ENCODE measurements around the gene CCDC89. TPM values are rescaled to one million over a fixed set of nuclear protein-coding genes. Genes with fewer than 3 reads are reported as not detected.

CCDC89 gene
- total RNA-seq, 4 donors from 2014 or later, result 0.44 to 4.1 (median 2.2) TPM

DNA sequence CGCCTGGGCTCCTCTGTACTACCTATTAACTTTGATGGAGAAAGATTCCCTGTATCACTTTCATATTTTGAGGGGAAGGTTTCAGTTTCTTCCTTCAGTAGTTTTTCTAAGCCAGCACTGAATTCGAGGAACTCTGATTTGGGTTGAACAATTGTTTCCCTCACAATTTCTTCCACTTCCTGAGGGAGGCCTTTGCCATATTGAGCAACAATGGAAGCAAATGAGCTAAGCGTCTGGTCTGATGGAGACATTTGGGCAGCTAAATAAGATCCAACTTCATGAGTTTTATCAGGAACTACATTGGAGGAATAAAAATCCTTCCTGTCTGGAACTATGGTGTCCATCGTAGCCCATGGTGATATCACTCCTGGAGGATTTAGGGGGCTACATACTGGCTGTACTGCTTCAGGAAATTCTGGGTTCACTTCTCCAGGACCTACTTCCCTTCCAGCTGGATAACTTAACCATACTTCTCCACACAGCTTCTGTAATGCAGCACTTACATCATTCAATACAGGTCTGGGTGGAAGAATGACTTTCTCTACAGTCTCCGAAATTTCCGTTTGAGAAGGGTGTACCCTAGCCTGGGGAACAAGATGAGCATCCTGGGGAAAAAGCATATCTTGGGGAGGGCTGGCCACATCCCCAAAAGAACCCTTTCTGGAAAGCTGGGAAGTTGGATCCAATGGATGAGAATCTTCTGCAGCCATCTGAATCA lies 38.9 kb upstream of the CCDC89 start:
- Histone ChIP-seq H3K36me3 (no peaks in the 10 kb centered on the region), H3K4me3 (no peak overlapping the region), H3K9me3 (no peaks in the 10 kb centered on the region), H3K27me3 (no peaks in the 10 kb centered on the region), H3K27ac (no peak overlapping the region), H3K4me1 (peaks cover 0 to 2% (median under 1%) of the 10 kb centered on the region in 4 donors)
- no peak for TF ChIP-seq EP300 (IDR thresholded peaks at IDR 0.05)
- TF ChIP-seq, protein P1, sequence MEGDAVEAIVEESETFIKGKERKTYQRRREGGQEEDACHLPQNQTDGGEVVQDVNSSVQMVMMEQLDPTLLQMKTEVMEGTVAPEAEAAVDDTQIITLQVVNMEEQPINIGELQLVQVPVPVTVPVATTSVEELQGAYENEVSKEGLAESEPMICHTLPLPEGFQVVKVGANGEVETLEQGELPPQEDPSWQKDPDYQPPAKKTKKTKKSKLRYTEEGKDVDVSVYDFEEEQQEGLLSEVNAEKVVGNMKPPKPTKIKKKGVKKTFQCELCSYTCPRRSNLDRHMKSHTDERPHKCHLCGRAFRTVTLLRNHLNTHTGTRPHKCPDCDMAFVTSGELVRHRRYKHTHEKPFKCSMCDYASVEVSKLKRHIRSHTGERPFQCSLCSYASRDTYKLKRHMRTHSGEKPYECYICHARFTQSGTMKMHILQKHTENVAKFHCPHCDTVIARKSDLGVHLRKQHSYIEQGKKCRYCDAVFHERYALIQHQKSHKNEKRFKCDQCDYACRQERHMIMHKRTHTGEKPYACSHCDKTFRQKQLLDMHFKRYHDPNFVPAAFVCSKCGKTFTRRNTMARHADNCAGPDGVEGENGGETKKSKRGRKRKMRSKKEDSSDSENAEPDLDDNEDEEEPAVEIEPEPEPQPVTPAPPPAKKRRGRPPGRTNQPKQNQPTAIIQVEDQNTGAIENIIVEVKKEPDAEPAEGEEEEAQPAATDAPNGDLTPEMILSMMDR (IDR thresholded peaks at IDR 0.05), result no peak
- TF ChIP-seq POLR2A (IDR thresholded peaks at IDR 0.05), result no peak
- DNase-seq (ENCODE audit: low spot score in 2 of 2), result no peak
- 76 to 77% methylated on average over 6 of the region's 6 CpGs for WGBS, 2 donors

DNA sequence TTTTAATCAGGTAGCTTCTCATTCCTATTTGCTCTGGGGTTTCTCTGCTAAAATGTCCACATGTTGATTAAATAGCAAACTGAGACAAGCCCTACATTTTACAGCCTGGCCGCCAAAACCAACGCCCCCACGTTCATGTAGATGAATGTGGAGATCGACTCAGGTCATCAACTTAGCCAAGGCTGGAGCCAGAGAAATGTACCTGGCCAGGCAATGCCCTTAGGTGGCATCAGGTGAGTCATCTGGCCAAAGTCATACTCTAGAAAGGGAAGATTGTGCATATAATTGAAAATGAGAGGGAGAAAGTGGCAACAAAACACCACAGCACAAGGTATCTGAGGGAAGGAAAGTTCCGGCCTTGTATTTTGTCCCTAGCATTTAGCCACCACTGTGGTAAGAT lies 37.1 kb upstream of the CCDC89 start:
- Histone ChIP-seq H3K4me1 (peaks cover 0 to 18% (median 3%) of the 10 kb centered on the region in 4 donors), H3K9me3 (no peaks in the 10 kb centered on the region), H3K27ac (no peak overlapping the region), H3K27me3 (no peaks in the 10 kb centered on the region), H3K36me3 (no peaks in the 10 kb centered on the region), H3K4me3 (no peak overlapping the region)
- DNase-seq (ENCODE audit: low spot score in 2 of 2), result no peak
- 84 to 86% methylated on average over 5 of the region's 5 CpGs for WGBS, 2 donors
- TF ChIP-seq EP300 (IDR thresholded peaks at IDR 0.05) (no peak), POLR2A (IDR thresholded peaks at IDR 0.05) (no peak)
- TF ChIP-seq, protein P1 (IDR thresholded peaks at IDR 0.05), result no peak

DNA sequence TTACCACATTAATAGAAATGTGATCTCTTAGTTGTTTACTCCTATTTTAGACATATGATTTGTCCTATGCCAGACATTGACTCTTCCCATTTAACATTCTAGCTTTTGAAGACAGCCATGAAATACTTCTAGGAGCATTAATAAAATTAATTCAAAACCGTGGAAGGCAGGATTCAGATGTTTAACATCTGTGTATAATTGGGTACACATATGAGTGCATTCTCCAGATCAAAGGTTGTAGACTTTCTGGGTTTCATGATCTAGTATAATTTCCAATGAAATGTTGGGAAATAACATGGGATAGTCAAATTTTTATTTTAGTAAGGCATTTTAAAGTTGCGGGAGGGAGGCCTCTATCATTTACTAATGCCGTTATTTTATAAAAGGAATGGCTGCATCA lies 35.2 kb upstream of the CCDC89 start:
- H3K4me1 ChIP-seq, result peaks cover 0 to 32% (median 3%) of the 10 kb centered on the region in 4 donors
- TF ChIP-seq, protein P1 (IDR thresholded peaks at IDR 0.05), result no peak
- no peak for TF ChIP-seq POLR2A (IDR thresholded peaks at IDR 0.05)
- TF ChIP-seq EP300 (IDR thresholded peaks at IDR 0.05), result no peak
- no peaks in the 10 kb centered on the region for H3K36me3 ChIP-seq
- no peaks in the 10 kb centered on the region for H3K9me3 ChIP-seq
- DNase-seq (ENCODE audit: low spot score in 2 of 2), result no peak
- no peak overlapping the region for H3K27ac ChIP-seq
- H3K27me3 ChIP-seq, result no peaks in the 10 kb centered on the region
- H3K4me3 ChIP-seq, result no peak overlapping the region
- 76 to 84% methylated on average over 3 of the region's 3 CpGs for WGBS, 2 donors

DNA sequence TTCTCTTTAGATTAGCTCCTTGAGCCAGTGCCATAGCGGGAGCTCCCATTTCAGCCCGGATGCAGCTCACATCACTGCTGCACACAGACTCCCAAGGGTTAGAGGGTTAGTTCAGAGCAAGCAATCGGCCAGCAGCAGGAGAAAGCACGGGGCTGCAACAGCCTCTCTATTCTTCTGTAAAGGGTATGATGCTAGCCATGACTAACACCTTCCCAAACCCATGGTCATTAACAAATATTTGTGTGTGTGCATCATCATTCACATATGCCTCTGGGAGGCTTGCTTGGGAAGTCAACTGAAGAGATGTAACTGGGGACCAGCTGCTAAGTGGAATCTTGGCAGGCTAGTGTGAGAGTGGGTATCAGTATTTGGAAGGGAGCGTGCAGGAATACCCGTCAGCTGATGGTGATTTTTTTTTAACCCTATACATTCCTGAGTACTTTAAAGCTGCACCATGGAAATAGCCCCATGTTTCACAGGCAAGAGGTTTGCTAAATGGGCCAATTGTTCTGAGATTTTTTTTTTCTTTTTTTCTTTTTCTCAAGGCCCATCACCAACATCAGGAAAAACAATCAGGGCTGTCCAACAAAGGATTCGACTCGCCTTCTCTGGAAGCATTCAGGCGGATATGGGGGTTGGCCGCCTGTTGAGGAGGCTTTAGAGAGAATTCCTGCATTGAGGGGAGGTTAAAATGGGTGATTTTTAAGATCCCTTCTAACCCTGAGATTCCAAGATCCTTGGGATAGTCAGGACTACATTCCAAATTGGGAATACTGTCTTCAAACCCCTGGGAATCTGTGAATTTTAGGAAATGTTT lies 33.2 kb upstream of the CCDC89 start:
- DNase-seq (ENCODE audit: low spot score in 2 of 2), result peak; percentile 17 to 44
- Histone ChIP-seq H3K36me3 (no peaks in the 10 kb centered on the region), H3K4me3 (peak overlapping the region; percentile 10 to 36 (median 14)), H3K4me1 (peaks cover 0 to 32% (median 3%) of the 10 kb centered on the region in 4 donors), H3K9me3 (no peaks in the 10 kb centered on the region), H3K27ac (peak overlapping the region in 3 of 4 donors; percentile 9 to 79 (median 77)), H3K27me3 (no peaks in the 10 kb centered on the region)
- TF ChIP-seq, protein P1 (IDR thresholded peaks at IDR 0.05), result no peak
- TF ChIP-seq POLR2A (IDR thresholded peaks at IDR 0.05), result peak in 1 of 2 donors; percentile 11
- TF ChIP-seq EP300 (IDR thresholded peaks at IDR 0.05), result peak in 1 of 2 donors; percentile 49
- WGBS, 2 donors, result 11 to 17% methylated on average over 10 of the region's 10 CpGs

Measured in tibial nerve (tissue), 4 donors.